Caki2 (cell line): Measurements from ENCODE around the gene AMN1. TPM values are rescaled to one million over a fixed set of nuclear protein-coding genes. Genes with fewer than 3 reads are reported as not detected.
"Not testable (repeated sequence)": the region's sequence is repeated elsewhere in the genome, so short reads cannot be mapped to it uniquely, and the experiment has no call there.

Source experiments
- DNase-seq: peaks from one replicate; pipeline ENCODE4 v3.0.0-alpha.2; 2015; ENCODE audit warnings: low read depth
- in situ Hi-C: cut with HindIII; loops from 2 replicates; pipeline ENCODE4 v1.10.0; 2016; ENCODE audit warnings: low sequenced_read_pairs, low pct_unique_long_range_greater_than_20kb, mixed read lengths
- total RNA-seq: library from RNA; depleted of rRNA; stranded (reverse); fragments of >200 nt; shearing (Covaris generic); gene quantifications from 2 replicates; pipeline ENCODE4 v1.2.3, GENCODE V29; 2014; ENCODE audit warnings: low replicate concordance

The AMN1 gene
- total RNA-seq, 1 experiment from 2014 or later, result 7.9 TPM

- DNase-seq, result no peak
- in situ Hi-C loops, result loop anchor here (25.0 kb wide), 1 partner anchor 225 kb away; the partner anchor contains the start of gene RESF1
Measured at GRCh38 chr12:31737763-31738162, 8.9 kb upstream of the AMN1 start.

GRCh38 chr12:31737345-31737744 is 8.5 kb upstream of the AMN1 start:
- DNase-seq, result no peak
- in situ Hi-C loops, result loop anchor here (25.0 kb wide), 1 partner anchor 225 kb away; the partner anchor contains the start of gene RESF1

- DNase-seq, result peak; percentile 62
- in situ Hi-C loops, result loop anchor here (25.0 kb wide), 1 partner anchor 226 kb away; the partner anchor contains the start of gene RESF1
Measured at GRCh38 chr12:31736472-31736871, 7.7 kb upstream of the AMN1 start.

- peak; percentile 69 for DNase-seq
- in situ Hi-C loops, result loop anchor here (25.0 kb wide), 1 partner anchor 229 kb away; the partner anchor contains the start of gene RESF1
Measured at GRCh38 chr12:31733549-31734432, 5.0 kb upstream of the AMN1 start.

- peak; percentile 93 for DNase-seq
- in situ Hi-C loops, result loop anchor here (25.0 kb wide), 1 partner anchor 229 kb away; the partner anchor contains the start of gene RESF1
Measured at GRCh38 chr12:31732926-31733548, 4.2 kb upstream of the AMN1 start.

GRCh38 chr12:31731203-31731602 is 2.4 kb upstream of the AMN1 start:
- in situ Hi-C loops, result loop anchor here (25.0 kb wide), 1 partner anchor 231 kb away; the partner anchor contains the start of gene RESF1
- DNase-seq, result not testable (repeated sequence)

- DNase-seq, result no peak
- in situ Hi-C loops, result loop anchor here (25.0 kb wide), 1 partner anchor 233 kb away; the partner anchor contains the start of gene RESF1
Measured at GRCh38 chr12:31729705-31730104, 884 bp upstream of the AMN1 start.

- in situ Hi-C loops, result loop anchor here (25.0 kb wide), 1 partner anchor 234 kb away; the partner anchor contains the start of gene RESF1
- no peak for DNase-seq
Measured at GRCh38 chr12:31728289-31728916, 418 bp downstream of the AMN1 start.

GRCh38 chr12:31727192-31727591 is 1.6 kb downstream of the AMN1 start:
- DNase-seq, result no peak
- in situ Hi-C loops, result loop anchor here (25.0 kb wide), 1 partner anchor 235 kb away; the partner anchor contains the start of gene RESF1

GRCh38 chr12:31726575-31726974 is 2.2 kb downstream of the AMN1 start:
- in situ Hi-C loops, result loop anchor here (25.0 kb wide), 1 partner anchor 236 kb away; the partner anchor contains the start of gene RESF1
- no peak for DNase-seq

- in situ Hi-C loops, result no loop called here
- DNase-seq, result no peak
Measured at GRCh38 chr12:31724557-31724956, 4.3 kb downstream of the AMN1 start.

- DNase-seq, result no peak
- in situ Hi-C loops, result no loop called here
Measured at GRCh38 chr12:31722580-31722979, 6.2 kb downstream of the AMN1 start.

- in situ Hi-C loops, DNase-seq: not testable (repeated sequence)
Measured at GRCh38 chr12:31718542-31719198, 10.2 kb downstream of the AMN1 start.

- in situ Hi-C loops, DNase-seq: not testable (repeated sequence)
Measured at GRCh38 chr12:31716998-31717397, 11.8 kb downstream of the AMN1 start.

- in situ Hi-C loops, result no loop called here
- no peak for DNase-seq
Measured at GRCh38 chr12:31715283-31715825, 13.5 kb downstream of the AMN1 start.

- DNase-seq, result no peak
- in situ Hi-C loops, result no loop called here
Measured at GRCh38 chr12:31714406-31715271, 14.2 kb downstream of the AMN1 start.

- no peak for DNase-seq
- in situ Hi-C loops, result no loop called here
Measured at GRCh38 chr12:31712877-31713276, 15.9 kb downstream of the AMN1 start.
